Panc1 (cell line): ENCODE data around the gene SLC52A3. TPM values are rescaled to one million over a fixed set of nuclear protein-coding genes. Genes with fewer than 3 reads are reported as not detected.

ENCODE experiments used
- ATAC-seq: fragments of 200-7000 bp; cut with Tn5 transposase; 2 replicates; pipeline ENCODE4 v1.9.1; 2020; ENCODE audit warnings: mild to moderate bottlenecking, moderate library complexity
- BruUV-seq: library from RNA; stranded (reverse); fragments of 400-500 nt; replicated peaks from 2 replicates; lab custom pipeline; 2021; lab: Mats Ljungman, UMichigan
- CTCF ChIA-PET: fragments of 300-600 bp; sonication (Branson Sonifier 250); formaldehyde crosslinking; loops from one replicate; lab custom pipeline; 2022; ENCODE audit warnings: antibody characterized with exemption; lab: Charles Lee
- POLR2A ChIA-PET: fragments of 300-600 bp; sonication (Branson Sonifier 250); formaldehyde crosslinking; loops from one replicate; lab custom pipeline; 2022; ENCODE audit warnings: antibody characterized with exemption; lab: Charles Lee
- DNase-seq: peaks from one replicate; pipeline ENCODE4 v3.0.0-alpha.2; 2010; ENCODE audit warnings: low read depth, low spot score
- H3K27ac ChIP-seq: 2 replicates; pipeline ENCODE4 v1.5.1; 2011; ENCODE audit warnings: mild to moderate bottlenecking, low read length, inconsistent platforms
- H3K27me3 ChIP-seq: fragments of 200-500 bp; sonication (Bioruptor generic); 2 replicates; pipeline ENCODE4 v1.6.0; 2014; ENCODE audit warnings: low read length, inconsistent platforms; ENCODE audit not compliant: control insufficient read depth, insufficient read depth
- H3K36me3 ChIP-seq: fragments of 200-500 bp; sonication (Bioruptor generic); 2 replicates; pipeline ENCODE4 v1.5.1; 2014; ENCODE audit warnings: inconsistent platforms, mild to moderate bottlenecking, low read length, moderate library complexity; ENCODE audit not compliant: control insufficient read depth, insufficient read depth
- H3K4me1 ChIP-seq: 2 replicates; pipeline ENCODE4 v1.5.1; 2011; ENCODE audit warnings: inconsistent platforms, mild to moderate bottlenecking, low read length, moderate library complexity; ENCODE audit not compliant: control insufficient read depth, insufficient read depth
- H3K4me3 ChIP-seq, 2 experiments: 2 replicates each; pipeline ENCODE4 v1.5.1; 2011 to 2012; ENCODE audit warnings: low read depth in 2 of 2, low read length in 2 of 2, mild to moderate bottlenecking in 2 of 2, inconsistent platforms in 1 of 2, moderate library complexity in 1 of 2
- H3K9me3 ChIP-seq: fragments of 200-500 bp; sonication (Bioruptor generic); 2 replicates; pipeline ENCODE4 v1.5.1; 2014; ENCODE audit warnings: low read depth, mild to moderate bottlenecking, inconsistent platforms, low read length, moderate library complexity; ENCODE audit not compliant: control insufficient read depth, insufficient read depth
- CTCF ChIP-seq: fragments of 450-650 bp; IDR thresholded peaks from 2 replicates; pipeline ENCODE4 v1.5.1; 2017; ENCODE audit warnings: mild to moderate bottlenecking
- POLR2AphosphoS5 ChIP-seq: IDR thresholded peaks from 2 replicates; pipeline ENCODE4 v1.6.1; 2012; ENCODE audit warnings: mild to moderate bottlenecking, low read depth, low read length, moderate library complexity
- REST ChIP-seq, 2 experiments: IDR thresholded peaks; 2 replicates each; pipeline ENCODE4 v1.6.1; 2011 to 2012; ENCODE audit warnings: low read depth in 2 of 2, control low read depth in 1 of 2, low read length in 1 of 2, mild to moderate bottlenecking in 1 of 2, moderate library complexity in 1 of 2; ENCODE audit not compliant: insufficient read depth in 1 of 2
- SIN3A ChIP-seq: IDR thresholded peaks from 2 replicates; pipeline ENCODE4 v1.6.1; 2012; ENCODE audit warnings: low read depth, mild to moderate bottlenecking, low read length, moderate library complexity, borderline replicate concordance; ENCODE audit not compliant: insufficient read depth
- TCF7L2 ChIP-seq: IDR thresholded peaks from 2 replicates; pipeline ENCODE4 v1.6.1; 2011; ENCODE audit warnings: mild to moderate bottlenecking, low read depth, low read length, inconsistent platforms
- in situ Hi-C: cut with HindIII; loops from 2 replicates; pipeline ENCODE4 v1.10.0; 2016; ENCODE audit warnings: low sequenced_read_pairs, low pct_unique_long_range_greater_than_20kb
- intact Hi-C: fragments of 100-400 bp; cut with micrococcal nuclease; formaldehyde crosslinking; loops from one replicate; pipeline ENCODE4 v1.10.0; 2022; ENCODE audit not compliant: unreplicated experiment
- total RNA-seq: library from RNA; stranded (reverse); gene quantifications from one replicate; pipeline ENCODE4 v1.2.1, GENCODE V29; 2021; ENCODE audit not compliant: unreplicated experiment

SLC52A3 gene
- total RNA-seq, 1 experiment from 2014 or later: 6.4 TPM

GRCh38 chr20:742156-742555 lies 26.1 kb downstream of the SLC52A3 start:
- Histone ChIP-seq H3K27me3 (peaks cover 2% of the 10 kb centered on the region), H3K36me3 (no peaks in the 10 kb centered on the region), H3K27ac (no peak overlapping the region), H3K4me3 (no peak overlapping the region), H3K9me3 (peaks cover 20% of the 10 kb centered on the region; the same call in 1 of the 2 replicates), H3K4me1 (no peaks in the 10 kb centered on the region)
- no peak for DNase-seq
- ATAC-seq: no peak
- POLR2A ChIA-PET: no interaction called here
- TF ChIP-seq POLR2AphosphoS5: no peak
- no peak for TF ChIP-seq CTCF
- TF ChIP-seq SIN3A: no peak
- CTCF ChIA-PET: no interaction called here
- in situ Hi-C loops: no loop called here
- intact Hi-C loops: no loop called here
- no TSS peak for BruUV-seq

GRCh38 chr20:741620-742019 lies 26.7 kb downstream of the SLC52A3 start:
- ChIA-PET POLR2A (interaction anchor here (1.0 kb wide), 1 partner anchor 27 kb away, joined by 4 read pairs; the partner anchor contains the start of gene SLC52A3), CTCF (interaction anchor here (0.7 kb wide), 1 partner anchor 181 kb away, joined by 6 read pairs; no protein-coding TSS in a partner anchor)
- Histone ChIP-seq H3K27me3 (peaks cover 2% of the 10 kb centered on the region), H3K9me3 (peaks cover 20% of the 10 kb centered on the region; the same call in 1 of the 2 replicates), H3K4me3 (no peak overlapping the region), H3K36me3 (no peaks in the 10 kb centered on the region), H3K27ac (no peak overlapping the region), H3K4me1 (no peaks in the 10 kb centered on the region)
- TF ChIP-seq REST (IDR thresholded peaks at IDR 0.05; ENCODE audit: insufficient read depth in 1 of 2, low read depth in 2 of 2, low read length in 1 of 2): no peak
- no peak for TF ChIP-seq SIN3A
- no peak for TF ChIP-seq CTCF
- TF ChIP-seq POLR2AphosphoS5: no peak
- no peak for TF ChIP-seq TCF7L2
- DNase-seq (no peak), ATAC-seq (no peak)
- intact Hi-C loops (no loop called here), in situ Hi-C loops (no loop called here)
- no TSS peak for BruUV-seq
